ENCODE measurements around the gene HDHD3.

HDHD3 gene

GRCh38 chr9:113363336-113363735 is 13.4 kb downstream of the HDHD3 start:
- no peak for DNase-seq (ENCODE audit: low read depth)

DNA sequence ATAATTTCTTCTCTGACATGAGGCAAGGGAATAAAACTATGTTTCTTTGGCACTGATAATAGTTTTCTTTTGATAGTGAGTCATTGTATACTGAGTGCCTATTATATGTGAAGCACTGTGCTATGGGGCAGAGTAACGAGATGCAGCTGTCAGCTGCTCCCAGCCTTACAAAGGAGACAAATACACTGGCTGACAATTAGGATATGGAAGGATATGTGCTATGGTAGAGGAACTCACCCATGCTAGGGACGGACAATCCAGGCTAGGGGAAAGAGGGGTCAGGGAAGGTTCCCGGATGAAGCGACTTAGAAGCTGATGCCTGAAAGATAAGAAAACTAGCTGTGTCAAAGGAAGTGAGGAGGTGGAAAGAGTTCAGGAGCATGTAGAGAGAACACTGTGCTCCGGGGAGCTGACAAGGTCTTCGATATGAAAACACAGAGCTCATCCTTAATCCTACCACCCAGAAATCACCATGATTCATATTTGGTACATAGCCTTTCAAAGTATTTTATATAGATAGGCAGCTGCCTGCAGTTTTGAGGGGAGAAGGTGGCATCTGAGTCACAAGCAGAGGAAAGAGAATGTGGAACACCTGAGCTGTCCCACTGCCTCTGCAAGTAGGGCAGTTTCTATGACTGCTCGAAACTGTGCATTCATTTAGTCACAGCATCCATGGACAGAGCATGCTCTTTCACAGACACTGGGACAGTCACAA is 15.3 kb downstream of the HDHD3 start:
- no peak for DNase-seq (ENCODE audit: low read depth)

DNA sequence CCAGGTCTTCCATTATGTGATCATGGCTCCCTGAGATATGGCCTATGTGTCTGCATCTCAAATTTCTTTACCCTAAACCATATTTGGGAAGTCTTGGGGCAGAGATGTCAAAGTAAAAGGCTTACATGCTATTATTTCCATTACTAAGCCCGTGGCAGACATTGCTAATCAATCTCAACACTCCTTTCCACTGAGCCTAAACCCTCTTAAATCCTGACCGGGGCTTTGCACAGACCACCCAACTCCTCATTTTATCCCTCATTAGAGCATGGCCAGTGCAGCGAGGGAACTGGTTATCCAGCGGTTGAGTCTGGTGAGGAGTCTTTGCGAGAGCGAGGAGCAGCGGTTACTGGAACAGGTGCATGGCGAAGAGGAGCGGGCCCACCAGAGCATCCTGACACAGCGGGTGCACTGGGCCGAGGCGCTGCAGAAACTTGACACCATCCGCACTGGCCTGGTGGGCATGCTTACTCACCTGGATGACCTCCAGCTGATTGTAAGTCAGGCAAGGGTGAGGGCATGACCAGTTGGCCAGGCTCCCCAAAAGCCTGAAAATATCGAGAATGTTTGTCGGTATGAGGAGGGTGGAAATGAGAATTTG is 16.4 kb downstream of the HDHD3 start:
- no peak for DNase-seq (ENCODE audit: low read depth)

- no peak for DNase-seq (ENCODE audit: low read depth)
Measured at GRCh38 chr9:113359385-113359784, 17.4 kb downstream of the HDHD3 start.

GRCh38 chr9:113356686-113357292 is 20.0 kb downstream of the HDHD3 start:
- no peak for DNase-seq (ENCODE audit: low read depth)

DNA sequence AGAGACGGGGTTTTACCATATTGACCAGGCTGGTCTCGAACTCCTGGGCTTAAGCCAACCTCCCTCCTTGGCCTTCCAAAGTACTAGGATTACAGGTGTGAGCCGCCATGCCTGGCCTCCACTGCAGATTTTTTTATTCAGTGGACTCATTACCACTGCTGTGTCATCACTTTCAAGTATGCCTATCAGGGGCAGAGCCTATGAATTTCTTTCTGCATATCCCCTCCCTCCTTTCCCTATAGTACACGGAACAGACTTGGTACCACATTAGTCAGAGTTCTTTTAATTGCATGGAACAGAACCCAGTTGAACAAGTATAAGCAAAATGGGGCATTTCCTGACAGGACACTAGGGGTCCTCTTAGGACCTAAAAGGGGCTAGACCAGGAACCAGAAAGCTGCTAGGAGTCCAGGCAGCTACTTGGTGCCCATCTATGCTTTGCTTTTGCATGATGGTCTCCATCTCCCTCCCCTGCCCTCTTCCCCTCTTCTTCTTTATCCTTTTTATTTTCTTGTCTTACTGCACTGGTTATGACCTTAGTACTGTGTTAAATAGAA is 21.7 kb downstream of the HDHD3 start:
- no peak for DNase-seq (ENCODE audit: low read depth)

DNA sequence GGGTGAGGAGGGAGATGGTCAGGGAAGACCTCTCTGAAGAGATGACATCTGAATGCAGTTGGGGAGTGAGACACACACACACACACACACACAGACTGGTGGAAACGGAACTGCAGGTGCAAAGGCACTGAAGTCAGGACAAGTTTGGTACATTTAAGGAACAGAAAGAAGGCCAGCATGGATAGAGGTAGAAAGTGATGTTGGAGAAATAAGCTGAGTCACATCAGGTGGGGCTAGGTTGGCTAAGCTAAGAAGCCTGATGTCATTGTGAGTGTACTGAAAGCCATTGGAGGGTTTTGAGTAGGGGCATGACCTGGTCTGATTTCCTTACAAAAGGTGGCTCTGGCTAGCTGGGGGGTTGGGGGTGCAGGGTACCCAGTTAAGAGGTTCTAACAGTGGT is 24.4 kb downstream of the HDHD3 start:
- DNase-seq (ENCODE audit: low read depth) = no peak

DNA sequence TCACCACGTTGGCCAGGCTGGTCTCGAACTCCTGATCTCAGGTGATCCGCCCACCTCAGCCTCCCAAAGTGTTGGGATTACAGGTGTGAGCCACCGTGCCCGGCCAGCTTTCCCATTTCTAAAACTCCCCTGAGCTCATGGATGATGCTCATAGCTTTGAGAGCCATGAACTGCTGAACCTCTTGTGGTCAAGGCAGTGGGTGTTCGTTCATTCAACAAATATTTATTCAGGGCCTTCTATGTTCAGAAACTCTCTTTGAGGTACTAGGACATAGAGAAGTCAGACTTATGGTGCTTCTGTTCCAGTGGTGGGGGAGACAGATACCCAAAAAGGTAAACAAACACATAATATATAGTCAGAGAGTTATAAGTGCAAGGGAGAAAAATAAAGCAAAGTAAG is 24.8 kb downstream of the HDHD3 start:
- DNase-seq (ENCODE audit: low read depth) = no peak

DNA sequence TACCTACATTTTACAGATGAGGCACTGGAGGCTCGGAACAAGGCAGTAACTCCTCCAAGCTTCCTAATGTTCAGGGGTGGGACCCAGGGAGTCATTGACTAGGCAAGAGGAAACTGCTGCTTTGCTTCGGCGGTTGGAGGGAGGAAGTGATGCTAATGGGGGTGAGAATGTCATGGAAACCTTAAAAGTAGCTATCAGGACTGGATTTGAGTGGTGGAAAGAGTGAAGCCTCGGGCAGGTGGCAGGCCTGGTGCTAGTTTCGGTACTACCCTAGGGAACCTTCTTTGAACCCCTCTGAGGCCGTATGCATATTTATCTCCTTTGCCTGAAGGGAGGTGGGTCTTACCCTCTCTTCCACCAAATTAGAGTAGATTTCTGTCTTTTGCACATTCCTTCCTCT is 25.8 kb downstream of the HDHD3 start:
- DNase-seq (ENCODE audit: low read depth) = no peak

GRCh38 chr9:113350107-113350661 is 26.6 kb downstream of the HDHD3 start:
- DNase-seq (ENCODE audit: low read depth) = no peak

DNA sequence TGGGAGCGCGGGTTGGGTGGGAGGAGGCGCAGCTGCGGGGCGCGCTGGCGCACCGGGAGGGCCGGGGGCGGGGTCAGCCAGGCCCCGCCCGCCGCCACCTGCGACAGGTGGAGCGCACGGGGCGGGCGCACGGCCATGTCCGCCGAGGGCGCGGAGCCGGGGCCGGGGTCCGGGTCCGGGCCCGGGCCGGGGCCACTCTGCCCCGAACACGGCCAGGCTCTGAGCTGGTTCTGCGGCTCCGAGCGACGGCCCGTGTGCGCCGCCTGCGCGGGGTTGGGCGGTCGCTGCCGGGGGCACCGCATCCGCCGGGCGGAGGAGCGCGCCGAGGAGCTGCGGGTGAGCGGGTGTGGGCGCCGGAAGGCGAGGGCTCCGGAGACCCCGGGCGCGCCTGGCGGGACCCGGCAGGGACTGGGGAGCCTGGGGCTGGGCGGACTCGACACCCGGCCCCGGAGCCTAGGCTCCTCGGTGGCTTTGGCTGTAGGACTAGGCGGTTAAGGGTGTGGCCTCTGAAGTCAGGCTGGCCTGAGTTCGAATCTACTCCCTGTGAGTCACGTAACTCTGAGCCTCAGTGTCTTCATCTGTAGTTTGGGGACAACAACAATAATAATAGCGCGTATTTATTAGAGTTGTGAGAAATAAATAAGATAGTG is 27.2 kb downstream of the HDHD3 start, which contains the start of gene BSPRY:
TSS of gene BSPRY (plus strand) at position 97 of the 650 bp plus-strand sequence. CDS start at position 136, 39 bp downstream.
- DNase-seq (ENCODE audit: low read depth) = no peak

DNA sequence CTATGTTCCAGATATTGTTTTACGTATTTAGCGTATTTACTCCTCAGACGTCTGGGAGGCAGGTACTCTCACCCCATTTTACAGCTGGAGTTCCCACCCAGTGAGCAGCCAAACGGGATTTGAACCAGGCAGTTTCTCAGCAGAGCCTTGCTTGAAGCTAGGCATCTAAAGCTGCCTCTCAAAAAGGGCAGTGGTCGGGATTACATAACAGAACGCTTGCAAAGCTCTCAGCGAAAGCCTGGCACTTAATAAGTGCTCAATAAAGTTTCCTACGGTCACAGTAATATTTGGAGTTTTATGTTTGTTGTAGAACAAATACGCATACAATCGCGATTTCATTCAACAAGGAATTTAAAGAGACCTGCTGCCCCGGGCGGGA is 27.7 kb downstream of the HDHD3 start:
- DNase-seq (ENCODE audit: low read depth) = no peak

GRCh38 chr9:113348437-113348836 is 28.3 kb downstream of the HDHD3 start:
- DNase-seq (ENCODE audit: low read depth) = no peak

- no peak for DNase-seq (ENCODE audit: low read depth)
Measured at GRCh38 chr9:113345671-113346070, 31.1 kb downstream of the HDHD3 start.

- DNase-seq (ENCODE audit: low read depth) = no peak
Measured at GRCh38 chr9:113345190-113345589, 31.6 kb downstream of the HDHD3 start.

- DNase-seq (ENCODE audit: low read depth) = no peak
Measured at GRCh38 chr9:113343732-113344231, 33.0 kb downstream of the HDHD3 start.

DNA sequence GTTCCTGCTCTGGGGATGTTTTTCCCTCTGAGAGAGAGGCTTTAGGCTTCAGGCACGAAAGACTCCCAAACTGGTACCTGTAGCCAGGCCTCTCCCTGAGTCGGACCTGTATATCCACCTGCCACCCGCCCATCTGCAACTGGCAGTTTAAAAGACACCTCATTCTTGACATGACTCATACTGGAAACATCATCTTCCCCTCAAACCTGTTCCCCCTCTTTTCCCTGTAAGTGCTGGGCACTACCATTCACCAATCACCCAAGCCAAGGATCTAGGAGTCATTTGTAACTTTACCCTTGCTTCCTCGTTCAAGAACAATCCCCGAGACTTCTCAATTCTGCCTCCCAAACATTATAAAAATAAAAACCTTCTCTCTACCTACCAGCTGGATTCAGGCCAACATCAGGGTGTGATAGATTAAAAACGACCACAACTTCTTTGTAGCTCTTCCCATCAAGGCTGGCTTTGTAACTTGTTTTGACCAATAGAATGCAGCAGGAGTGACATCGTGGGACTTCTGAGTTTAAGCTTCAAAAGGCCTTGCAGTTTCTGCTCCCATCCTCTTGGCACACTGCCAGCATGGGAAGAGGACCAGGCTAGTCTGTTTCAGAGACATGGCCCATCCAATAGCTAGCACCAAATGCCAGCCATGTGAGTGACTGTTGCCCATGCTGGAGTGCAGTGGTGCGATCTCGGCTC is 34.9 kb downstream of the HDHD3 start:
- DNase-seq (ENCODE audit: low read depth) = no peak

DNA sequence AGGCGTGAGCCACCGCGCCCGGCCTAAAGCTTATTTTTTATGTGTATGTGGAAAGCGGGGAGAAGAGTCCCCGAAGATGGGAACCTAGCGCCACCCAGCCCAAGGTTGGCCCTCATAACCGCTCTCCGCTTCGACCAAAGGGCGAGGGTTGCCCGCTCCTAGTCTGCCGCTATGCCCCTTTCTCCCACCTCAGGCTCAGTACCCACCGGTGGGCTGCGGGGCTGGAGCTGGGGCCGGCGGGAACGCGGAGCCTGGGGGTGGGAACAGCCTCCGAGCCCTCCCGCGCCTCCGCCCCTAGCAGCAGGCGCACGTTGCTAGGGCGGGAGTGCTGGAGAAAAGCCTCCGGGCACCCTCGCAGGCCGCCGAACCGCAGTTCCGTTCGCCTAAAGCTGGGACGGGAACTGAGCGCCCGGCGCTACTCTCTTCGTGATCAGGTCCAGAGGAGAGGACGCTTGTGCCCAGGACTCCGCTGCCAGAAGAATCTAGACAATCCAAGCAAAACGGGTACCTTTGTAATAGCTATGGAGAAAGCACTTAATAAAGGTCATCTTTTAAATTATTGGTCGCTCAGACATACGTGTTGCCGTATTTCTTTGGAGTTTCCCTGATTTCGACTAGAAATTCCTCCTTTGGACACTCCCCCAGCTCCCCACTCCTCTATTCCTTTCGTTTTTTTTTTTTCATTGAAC is 36.6 kb downstream of the HDHD3 start, which contains the start of gene WDR31:
TSS of gene WDR31 (minus strand) at position 265 of the 689 bp plus-strand sequence. CDS start 8,253 bp downstream, outside the sequence.
- DNase-seq (ENCODE audit: low read depth) = peak; percentile 74

DNA sequence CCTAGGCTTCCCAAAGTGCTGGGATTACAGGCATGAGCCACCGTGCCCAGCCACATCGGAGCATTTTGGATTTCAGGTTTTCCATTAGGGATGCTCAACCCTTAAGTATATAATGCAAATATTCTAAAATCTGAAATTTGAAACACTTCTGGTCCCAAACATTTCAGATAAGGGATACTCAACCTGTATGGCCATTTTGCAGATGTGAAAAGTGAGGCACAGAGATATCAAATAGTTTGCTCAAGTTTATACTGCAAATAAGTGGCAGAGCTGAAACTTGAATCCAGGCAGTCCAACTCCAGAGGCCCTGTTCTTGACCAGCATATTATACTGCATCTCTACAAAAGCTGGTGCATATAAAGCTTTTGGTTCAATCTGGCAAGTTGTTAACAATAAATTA is 39.1 kb downstream of the HDHD3 start:
- no peak for DNase-seq (ENCODE audit: low read depth)

GRCh38 chr9:113331780-113332179 is 45.0 kb downstream of the HDHD3 start:
- no peak for DNase-seq (ENCODE audit: low read depth)

Measured in stimulated activated CD8-positive, alpha-beta memory T cell treated with anti-CD3 and anti-CD28 coated beads, Interleukin-4, amount 100 ng/mL, for 24 hours (primary cell).